Chondrocyte (in vitro differentiated cells): Measurements from ENCODE around the gene RALGPS1. TPM values are rescaled to one million over a fixed set of nuclear protein-coding genes. Genes with fewer than 3 reads are reported as not detected.

ENCODE experiments used
- DNase-seq: peaks from one replicate; pipeline ENCODE4 v3.0.0; 2021; ENCODE audit warnings: mixed read lengths, low spot score
- H3K27ac Mint-ChIP-seq: one replicate; pipeline ENCODE4 v1.8.0; 2021; ENCODE audit warnings: mild to moderate bottlenecking, moderate library complexity, mixed read lengths; ENCODE audit not compliant: unreplicated experiment
- H3K27me3 Mint-ChIP-seq: 2 replicates; pipeline ENCODE4 v1.8.0; 2021; ENCODE audit warnings: low read depth, mixed read lengths
- H3K36me3 Mint-ChIP-seq: 2 replicates; pipeline ENCODE4 v1.8.0; 2021; ENCODE audit warnings: low read depth, mixed read lengths
- H3K4me1 Mint-ChIP-seq: 2 replicates; pipeline ENCODE4 v1.8.0; 2021; ENCODE audit warnings: low read depth, mild to moderate bottlenecking, mixed read lengths
- H3K4me3 Mint-ChIP-seq: one replicate; pipeline ENCODE4 v1.8.0; 2021; ENCODE audit warnings: mild to moderate bottlenecking, moderate library complexity, mixed read lengths; ENCODE audit not compliant: unreplicated experiment
- H3K9me3 Mint-ChIP-seq: 2 replicates; pipeline ENCODE4 v1.8.0; 2021; ENCODE audit warnings: low read depth, mixed read lengths
- total RNA-seq: library from RNA; stranded (reverse); gene quantifications from 3 replicates; pipeline ENCODE4 v1.2.1, GENCODE V29; 2021
- TF ChIP-seq, protein P1 (sequence below): fragments of 200-600 bp; sonication (generic); IDR thresholded peaks from 2 replicates; pipeline ENCODE4 v1.5.0; 2021; ENCODE audit warnings: antibody characterized with exemption, mild to moderate bottlenecking, moderate library complexity

The RALGPS1 gene
- total RNA-seq, 1 donor from 2014 or later: 8.1 TPM

DNA sequence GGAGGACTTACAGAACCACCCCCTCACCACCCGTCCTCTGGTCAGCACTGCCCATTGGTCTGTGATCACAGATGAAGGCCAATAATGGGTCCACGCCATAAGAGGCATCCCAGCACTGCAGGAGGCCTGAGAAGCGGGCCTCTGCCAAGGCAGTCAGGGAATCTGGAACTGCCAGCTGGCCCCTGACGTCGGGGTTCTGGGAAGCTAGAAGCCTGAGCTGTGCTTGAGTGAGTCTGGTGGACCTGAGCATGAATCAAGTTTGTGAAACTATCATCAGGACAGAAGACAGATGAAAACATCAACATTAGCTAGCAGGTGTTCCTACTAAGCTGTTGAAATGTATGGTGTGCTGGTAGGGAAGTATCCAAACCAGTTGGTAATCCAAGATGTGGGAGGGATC, 200.0 kb downstream of the RALGPS1 start:
- Mint-ChIP-seq H3K27ac (no peak overlapping the region), H3K27me3 (no peaks in the 10 kb centered on the region), H3K4me3 (no peak overlapping the region), H3K36me3 (peaks cover 4% of the 10 kb centered on the region), H3K9me3 (no peaks in the 10 kb centered on the region), H3K4me1 (peaks cover 16% of the 10 kb centered on the region)
- TF ChIP-seq, protein P1, sequence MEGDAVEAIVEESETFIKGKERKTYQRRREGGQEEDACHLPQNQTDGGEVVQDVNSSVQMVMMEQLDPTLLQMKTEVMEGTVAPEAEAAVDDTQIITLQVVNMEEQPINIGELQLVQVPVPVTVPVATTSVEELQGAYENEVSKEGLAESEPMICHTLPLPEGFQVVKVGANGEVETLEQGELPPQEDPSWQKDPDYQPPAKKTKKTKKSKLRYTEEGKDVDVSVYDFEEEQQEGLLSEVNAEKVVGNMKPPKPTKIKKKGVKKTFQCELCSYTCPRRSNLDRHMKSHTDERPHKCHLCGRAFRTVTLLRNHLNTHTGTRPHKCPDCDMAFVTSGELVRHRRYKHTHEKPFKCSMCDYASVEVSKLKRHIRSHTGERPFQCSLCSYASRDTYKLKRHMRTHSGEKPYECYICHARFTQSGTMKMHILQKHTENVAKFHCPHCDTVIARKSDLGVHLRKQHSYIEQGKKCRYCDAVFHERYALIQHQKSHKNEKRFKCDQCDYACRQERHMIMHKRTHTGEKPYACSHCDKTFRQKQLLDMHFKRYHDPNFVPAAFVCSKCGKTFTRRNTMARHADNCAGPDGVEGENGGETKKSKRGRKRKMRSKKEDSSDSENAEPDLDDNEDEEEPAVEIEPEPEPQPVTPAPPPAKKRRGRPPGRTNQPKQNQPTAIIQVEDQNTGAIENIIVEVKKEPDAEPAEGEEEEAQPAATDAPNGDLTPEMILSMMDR: no peak
- DNase-seq: no peak

DNA sequence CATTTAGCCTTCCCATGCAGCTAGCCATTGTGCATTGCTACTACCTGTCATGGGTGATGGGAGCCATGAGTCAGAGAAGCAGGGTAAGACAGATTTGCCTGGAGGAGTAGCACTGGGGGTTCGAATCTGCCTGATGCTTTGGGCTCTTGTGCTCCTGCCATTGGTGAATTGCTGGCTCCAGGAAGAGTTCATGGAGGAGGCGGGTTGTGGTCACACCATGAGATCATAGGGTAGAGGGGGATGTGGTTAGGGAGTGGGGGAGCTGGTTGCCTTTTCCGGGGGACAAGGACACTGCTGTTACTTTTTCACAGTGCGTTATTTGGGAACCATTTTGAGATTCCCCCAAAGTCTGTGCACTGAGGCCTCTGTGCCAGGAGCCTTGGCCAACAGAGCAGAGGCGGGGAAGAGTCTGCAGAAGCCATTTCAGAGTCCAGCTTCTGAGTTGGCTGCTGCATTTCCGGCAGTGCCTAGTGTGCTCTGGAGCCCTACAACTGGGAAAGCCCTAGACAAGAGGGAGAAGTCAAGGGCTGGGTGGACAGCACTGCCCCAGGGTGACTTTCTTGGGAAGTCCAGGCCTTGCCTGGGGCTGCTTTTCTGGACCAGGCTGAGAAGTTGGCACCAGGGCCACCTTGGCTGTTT, 201.6 kb downstream of the RALGPS1 start:
- peaks cover 25% of the 10 kb centered on the region for H3K4me1 Mint-ChIP-seq
- H3K27me3 Mint-ChIP-seq: no peaks in the 10 kb centered on the region
- TF ChIP-seq, protein P1: no peak
- H3K36me3 Mint-ChIP-seq: peaks cover 3% of the 10 kb centered on the region
- no peaks in the 10 kb centered on the region for H3K9me3 Mint-ChIP-seq
- H3K27ac Mint-ChIP-seq: no peak overlapping the region
- no peak for DNase-seq
- no peak overlapping the region for H3K4me3 Mint-ChIP-seq

DNA sequence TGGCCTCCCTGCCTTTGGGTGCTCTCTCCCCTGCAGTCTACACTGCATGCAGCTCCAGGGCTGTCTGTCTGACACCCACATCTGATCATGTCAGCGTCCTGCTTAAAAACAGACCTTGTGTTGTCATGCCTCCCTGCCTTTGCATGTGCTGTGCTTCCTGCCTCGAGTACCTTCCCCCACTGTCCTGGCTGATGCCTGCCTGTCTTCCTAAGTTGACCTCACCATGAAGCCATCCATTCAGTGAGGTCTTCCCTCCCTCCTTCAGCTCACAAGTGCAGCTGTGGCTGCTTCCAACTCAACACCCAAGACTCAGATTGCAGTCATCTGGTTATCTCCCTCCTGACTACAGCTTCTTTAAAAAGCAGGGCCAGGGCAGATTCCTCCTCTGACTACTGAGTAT, 202.4 kb downstream of the RALGPS1 start:
- Mint-ChIP-seq H3K9me3 (no peaks in the 10 kb centered on the region), H3K4me3 (no peak overlapping the region), H3K36me3 (peaks cover 2% of the 10 kb centered on the region), H3K4me1 (peaks cover 33% of the 10 kb centered on the region), H3K27ac (no peak overlapping the region), H3K27me3 (no peaks in the 10 kb centered on the region)
- DNase-seq: no peak
- TF ChIP-seq, protein P1: no peak

DNA sequence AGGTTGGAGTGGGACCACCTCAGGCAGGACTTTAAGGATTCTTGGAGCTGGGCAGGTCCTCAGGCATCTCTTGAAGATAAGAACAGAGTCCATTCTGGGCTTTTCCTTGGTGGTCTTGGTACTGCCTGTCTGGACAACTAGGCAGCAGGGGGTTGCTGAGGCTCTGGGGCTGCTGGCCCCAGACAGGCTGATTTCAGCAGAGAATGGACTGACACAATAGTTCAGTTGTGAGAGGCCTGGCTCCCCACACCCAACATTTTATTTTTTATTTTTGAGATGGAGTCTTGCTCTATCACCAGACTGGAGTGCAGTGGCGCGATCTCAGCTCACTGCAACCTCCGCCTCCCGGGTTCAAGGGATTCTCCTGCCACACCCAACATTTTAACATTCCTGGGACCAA, 203.2 kb downstream of the RALGPS1 start:
- H3K4me3 Mint-ChIP-seq: no peak overlapping the region
- peaks cover 36% of the 10 kb centered on the region for H3K4me1 Mint-ChIP-seq
- no peaks in the 10 kb centered on the region for H3K9me3 Mint-ChIP-seq
- DNase-seq: no peak
- H3K27me3 Mint-ChIP-seq: no peaks in the 10 kb centered on the region
- H3K27ac Mint-ChIP-seq: no peak overlapping the region
- H3K36me3 Mint-ChIP-seq: peaks cover 2% of the 10 kb centered on the region
- TF ChIP-seq, protein P1: no peak

DNA sequence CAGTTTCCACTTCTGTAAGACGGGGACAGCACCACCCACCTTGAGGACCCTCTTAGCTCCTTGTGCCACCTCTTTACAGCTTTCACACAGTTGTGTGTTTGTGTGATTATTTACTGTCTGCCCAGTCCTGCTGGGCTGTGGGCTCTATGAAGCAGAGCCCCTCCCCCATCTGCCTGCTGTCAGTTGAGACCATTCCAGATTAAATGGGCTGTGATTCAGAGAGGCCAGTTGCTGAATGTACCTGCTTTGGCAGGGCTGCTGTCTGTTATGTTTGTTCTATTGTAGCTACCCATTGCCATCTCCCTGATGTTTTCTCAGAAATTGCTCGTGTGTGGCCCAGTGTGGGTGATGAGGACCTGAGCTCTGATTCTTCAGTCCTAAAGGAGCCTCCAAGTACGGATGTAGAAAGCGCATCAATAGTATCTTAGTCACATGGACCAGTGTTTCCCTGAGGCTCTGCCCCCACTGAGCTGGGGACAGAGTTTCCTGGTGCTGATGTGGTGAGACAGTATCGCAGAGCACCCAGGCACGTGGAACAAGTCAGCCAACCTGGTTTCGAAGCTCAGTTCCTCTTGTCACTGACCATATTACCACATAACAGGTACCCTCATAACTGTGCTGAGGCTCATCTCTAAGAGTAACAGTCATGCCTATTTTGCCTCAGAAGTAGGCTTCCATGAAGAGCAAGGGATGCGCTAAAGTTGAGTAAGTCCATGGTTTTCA, 204.2 kb downstream of the RALGPS1 start:
- Mint-ChIP-seq H3K27me3 (no peaks in the 10 kb centered on the region), H3K27ac (no peak overlapping the region), H3K36me3 (peaks cover 2% of the 10 kb centered on the region), H3K4me1 (peaks cover 39% of the 10 kb centered on the region), H3K9me3 (no peaks in the 10 kb centered on the region), H3K4me3 (no peak overlapping the region)
- TF ChIP-seq, protein P1: no peak
- DNase-seq: no peak
